T-helper 2 cell (primary cell): ENCODE measurements around the gene DRD1.
"Not testable (repeated sequence)": the region's sequence is repeated elsewhere in the genome, so short reads cannot be mapped to it uniquely, and the experiment has no call there.

Source experiments
- DNase-seq, 5 experiments: peaks; one replicate each; pipeline versions ENCODE4 v3.0.0 to v3.0.0-alpha.2; 2012 to 2022

DRD1 gene

DNA sequence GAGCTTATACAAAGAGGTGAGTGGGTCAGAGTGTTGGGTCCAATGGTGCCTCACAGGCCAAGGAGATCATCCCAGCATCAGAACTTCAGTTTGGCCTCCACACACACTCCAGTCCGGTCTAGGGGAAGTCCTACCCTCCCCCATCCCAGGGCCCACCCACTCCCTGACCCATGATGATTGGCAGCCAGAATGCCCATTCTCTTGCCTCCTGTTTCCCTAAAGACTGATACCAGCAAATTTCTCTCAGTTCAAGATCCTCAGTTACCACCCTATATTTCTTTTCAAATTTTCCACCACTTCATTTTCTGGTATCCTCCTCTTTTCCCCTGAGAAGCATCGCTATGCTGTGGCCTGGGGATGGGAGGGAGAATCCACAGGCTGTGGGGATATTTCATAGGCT is 21.9 kb downstream of the DRD1 start:
- DNase-seq = no peak

DNA sequence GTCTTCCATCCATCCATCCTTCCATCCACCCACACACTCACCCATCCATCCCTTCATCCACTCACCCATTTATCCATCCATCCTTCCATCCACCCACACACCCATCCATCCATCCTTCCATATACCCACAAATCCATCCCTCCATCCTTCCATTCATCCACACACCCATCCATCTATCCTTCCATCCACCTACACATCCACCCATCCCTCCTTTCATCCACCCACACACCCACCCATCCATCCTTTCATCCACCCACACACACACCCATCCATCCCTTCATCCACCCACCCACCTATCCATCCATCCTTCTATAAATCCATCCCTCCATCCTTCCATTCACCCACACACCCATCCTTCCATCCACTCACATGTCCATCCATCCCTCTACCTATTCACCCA is 23.6 kb downstream of the DRD1 start:
- no peak for DNase-seq

DNA sequence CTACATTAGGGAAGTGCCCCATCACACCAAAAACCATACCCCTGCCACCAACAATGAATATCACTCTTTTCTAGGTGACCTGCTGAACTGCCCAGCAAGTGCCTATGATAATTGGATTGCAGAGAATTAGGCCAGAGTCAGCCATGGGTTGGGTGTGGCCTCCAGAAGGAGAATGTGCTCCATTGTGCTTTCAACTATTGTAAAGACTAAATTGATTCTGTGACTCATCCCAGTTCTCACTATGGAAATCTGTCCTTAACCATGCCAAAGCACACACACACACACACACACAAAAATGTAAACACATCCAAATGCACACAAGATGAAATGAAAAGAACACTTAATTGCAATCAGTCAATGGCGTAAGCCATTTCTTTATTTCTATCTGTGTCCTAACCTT is 25.7 kb downstream of the DRD1 start:
- DNase-seq = no peak

GRCh38 chr5:175417384-175417783 is 26.6 kb downstream of the DRD1 start:
- DNase-seq = no peak

DNA sequence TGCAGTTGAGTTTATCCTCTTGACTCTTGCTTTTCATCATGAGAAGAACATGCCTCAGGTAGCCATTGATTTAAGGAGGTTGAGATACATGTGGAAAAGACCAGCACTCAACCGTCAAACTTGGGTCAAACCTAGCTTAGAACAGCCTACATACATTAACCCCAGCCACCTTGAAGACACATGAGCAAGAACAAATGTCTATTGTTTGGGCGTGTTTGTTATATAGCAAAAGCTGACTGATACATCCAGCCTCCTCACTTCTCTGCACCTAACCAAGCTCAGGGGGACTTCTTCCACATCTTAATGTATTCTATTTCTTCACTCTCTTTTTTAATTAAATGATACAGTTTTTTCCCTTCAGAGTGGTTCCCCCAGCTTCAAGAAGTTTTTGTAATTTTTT is 28.7 kb downstream of the DRD1 start:
- no peak for DNase-seq

- no peak for DNase-seq
Observed at GRCh38 chr5:175410926-175411325, 33.1 kb downstream of the DRD1 start.

DNA sequence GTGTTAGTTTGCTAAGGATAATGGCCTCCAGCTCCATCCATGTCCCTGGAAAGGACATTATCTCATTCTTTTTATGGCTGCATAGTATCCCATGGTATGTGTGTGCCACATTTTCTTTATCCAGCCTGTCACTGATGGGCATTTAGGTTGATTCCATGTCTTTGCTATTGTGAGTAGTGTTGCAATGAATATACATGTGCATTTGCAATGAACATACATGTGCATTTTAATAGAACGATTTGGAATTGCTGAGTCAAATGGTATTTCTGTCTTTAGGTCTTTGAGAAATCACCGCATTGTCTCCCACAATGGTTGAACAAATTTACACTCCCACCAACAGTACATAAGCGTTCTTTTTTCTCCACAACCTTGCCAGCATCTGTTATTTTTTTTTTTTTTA is 37.7 kb downstream of the DRD1 start:
- no peak for DNase-seq

DNA sequence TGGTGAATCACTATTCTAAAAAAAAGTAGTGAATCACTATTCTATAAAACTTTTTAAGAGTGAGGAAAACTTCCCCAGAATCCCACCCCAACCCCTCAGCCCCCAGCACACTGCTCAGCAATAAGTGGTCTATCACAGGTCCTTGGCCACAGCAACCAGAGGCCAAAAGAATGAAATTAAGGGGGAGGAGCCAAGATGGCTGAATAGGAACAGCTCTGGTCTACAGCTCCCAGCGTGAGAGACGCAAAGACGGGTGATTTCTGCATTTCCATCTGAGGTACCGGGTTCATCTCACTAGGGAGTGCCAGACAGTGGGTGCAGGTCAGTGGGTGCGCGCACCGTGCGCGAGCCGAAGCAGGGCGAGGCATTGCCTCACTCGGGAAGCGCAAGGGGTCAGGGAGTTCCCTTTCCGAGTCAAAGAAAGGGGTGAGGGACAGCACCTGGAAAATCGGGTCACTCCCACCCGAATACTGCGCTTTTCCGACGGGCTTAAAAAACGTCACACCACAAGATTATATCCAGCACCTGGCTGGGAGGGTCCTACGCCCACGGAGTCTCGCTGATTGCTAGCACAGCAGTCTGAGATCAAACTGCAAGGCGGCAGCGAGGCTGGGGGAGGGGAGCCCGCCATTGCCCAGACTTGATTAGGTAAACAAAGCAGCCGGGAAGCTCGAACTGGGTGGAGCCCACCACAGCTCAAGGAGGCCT is 46.2 kb downstream of the DRD1 start:
- DNase-seq = not testable (repeated sequence)

DNA sequence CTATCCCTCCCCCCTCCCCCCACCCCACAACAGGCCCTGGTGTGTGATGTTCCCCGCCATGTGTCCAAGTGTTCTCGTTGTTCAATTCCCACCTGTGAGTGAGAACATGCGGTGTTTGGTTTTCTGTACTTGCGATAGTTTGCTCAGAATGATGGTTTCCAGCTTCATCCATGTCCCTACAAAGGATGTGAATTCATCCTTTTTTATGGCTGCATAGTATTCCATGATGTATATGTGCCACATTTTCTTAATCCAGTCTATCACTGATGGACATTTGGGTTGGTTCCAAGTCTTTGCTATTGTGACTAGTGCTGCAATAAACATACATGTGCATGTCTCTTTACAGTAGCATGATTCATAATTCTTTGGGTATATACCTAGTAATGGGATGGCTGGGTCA is 48.6 kb downstream of the DRD1 start:
- DNase-seq = not testable (repeated sequence)

GRCh38 chr5:175394601-175395000 is 49.4 kb downstream of the DRD1 start:
- DNase-seq = no peak

- DNase-seq = no peak
Observed at GRCh38 chr5:175393897-175394296, 50.1 kb downstream of the DRD1 start.

GRCh38 chr5:175392236-175392635 is 51.7 kb downstream of the DRD1 start:
- no peak for DNase-seq

- no peak for DNase-seq
Observed at GRCh38 chr5:175390352-175391083, 53.5 kb downstream of the DRD1 start.
